Mammary epithelial cell (primary cell): Measurements from ENCODE around the gene EPHA2.

ENCODE experiments used
- CTCF ChIP-seq, 2 donors: IDR thresholded peaks in 1 of 2; conservative IDR thresholded peaks in 1 of 2; 2 replicates each; pipeline ENCODE4 v1.5.1; 2011 to 2012; ENCODE audit warnings: inconsistent platforms in 2 of 2, low read length in 2 of 2, mild to moderate bottlenecking in 2 of 2, control low read depth in 1 of 2, low read depth in 1 of 2; ENCODE audit not compliant: insufficient read depth in 1 of 2; ENCODE audit errors: extremely low read depth in 1 of 2
- EZH2 ChIP-seq: IDR thresholded peaks from 2 replicates; pipeline ENCODE4 v1.6.1; 2012; ENCODE audit warnings: low read length, inconsistent platforms, borderline replicate concordance

DNA sequence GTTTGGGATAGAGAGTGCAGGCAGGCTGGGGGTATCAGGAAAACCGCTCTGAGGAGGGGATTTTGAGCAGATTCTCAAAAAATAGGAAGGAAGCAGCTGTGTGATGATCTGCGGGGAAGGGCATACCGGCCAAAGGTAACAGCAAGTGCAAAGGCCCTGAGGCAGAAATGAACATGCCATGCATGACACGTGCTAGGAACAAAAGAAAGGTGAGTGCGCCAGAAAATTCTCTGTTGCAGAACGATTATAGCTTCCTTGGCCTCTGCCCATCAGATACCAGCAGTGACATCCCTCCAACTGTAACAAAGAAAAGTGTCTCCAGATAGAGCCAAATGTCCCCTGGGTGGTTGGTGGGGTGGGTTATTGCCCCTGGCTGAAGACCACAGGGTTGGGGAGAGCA, 45.4 kb downstream of the EPHA2 start:
- TF ChIP-seq CTCF (conservative IDR thresholded peaks at IDR 0.05 in 1 of 2, IDR thresholded peaks at IDR 0.05 in 1 of 2; ENCODE audit: extremely low read depth in 1 of 2, insufficient read depth in 1 of 2, low read depth in 1 of 2, low read length in 2 of 2) (no peak), EZH2 (no peak)
